SH-SY5Y (cell line): ENCODE results near the gene NACC2.

ENCODE experiments used
- GATA2 ChIP-seq: IDR thresholded peaks from 2 replicates; pipeline ENCODE4 v1.6.1; 2011; ENCODE audit warnings: mild to moderate bottlenecking, low read depth, low read length
- GATA3 ChIP-seq: IDR thresholded peaks from 2 replicates; pipeline ENCODE4 v1.6.1; 2011; ENCODE audit warnings: low read depth, mild to moderate bottlenecking, low read length, moderate library complexity

DNA sequence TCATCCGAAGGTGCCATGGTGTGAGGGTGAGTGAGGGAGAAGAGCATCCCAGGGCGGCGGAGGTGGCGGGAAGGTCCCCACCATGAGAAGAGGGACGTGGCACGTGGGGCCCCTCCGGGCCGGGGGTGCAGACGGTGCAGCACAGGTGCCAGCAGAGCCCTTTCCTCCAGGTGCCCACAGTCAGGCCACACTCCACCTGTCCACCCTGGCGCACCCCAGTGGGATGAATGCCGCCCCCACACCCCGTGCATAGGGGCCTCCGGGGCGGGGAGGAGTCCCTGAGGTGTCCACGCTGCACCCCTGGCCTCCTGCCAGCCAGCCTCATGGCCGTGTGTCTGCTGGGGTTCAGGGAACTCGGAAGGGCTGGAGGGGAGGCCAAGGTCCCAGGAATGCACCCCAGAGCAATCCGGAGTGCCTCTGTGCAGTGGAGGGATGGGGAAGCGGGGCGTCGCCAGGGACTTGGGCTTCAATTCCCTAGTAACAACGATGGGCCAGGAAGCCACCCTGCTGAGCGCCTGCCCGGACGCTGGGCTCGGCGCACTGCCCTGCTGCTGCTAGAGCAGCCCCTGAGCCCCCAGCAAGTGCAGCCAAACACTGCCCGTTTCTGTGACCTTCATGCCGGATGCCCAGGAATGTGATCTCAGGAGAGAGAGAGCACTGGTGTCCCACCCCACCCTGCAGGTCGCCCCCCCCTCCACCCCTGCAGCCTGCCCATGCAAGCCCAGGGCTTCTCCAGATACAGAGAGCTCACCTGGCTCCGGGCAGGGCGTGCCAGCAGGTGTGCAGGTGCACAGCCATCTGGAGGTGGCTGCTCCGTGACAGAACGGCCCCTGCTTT lies 8.8 kb upstream of the NACC2 start:
- TF ChIP-seq GATA2 (no peak), GATA3 (no peak)
